OCI-LY3 (cell line): ENCODE results near the gene ATF6.

ENCODE experiments used
- H2AFZ ChIP-seq: fragments of 200-600, 300-600 bp; shearing (Covaris generic); 2 replicates; pipeline ENCODE4 v1.6.0; 2014; ENCODE audit warnings: antibody characterized with exemption, low read depth, low read length
- H3K27ac ChIP-seq: fragments of 200-600, 300-600 bp; sonication (generic); 2 replicates; pipeline ENCODE4 v1.5.1; 2014; ENCODE audit warnings: mild to moderate bottlenecking, low read length, moderate library complexity, mixed read lengths
- H3K27me3 ChIP-seq: fragments of 200-600, 300-600 bp; sonication (generic); 2 replicates; pipeline ENCODE4 v1.6.1; 2014; ENCODE audit warnings: low read depth, low read length, mixed read lengths
- H3K36me3 ChIP-seq: fragments of 200-600, 300-600 bp; sonication (generic); replicated peaks from 2 replicates; pipeline ENCODE3; 2014; ENCODE audit warnings: low read depth, low read length, mixed read lengths
- H3K4me1 ChIP-seq: fragments of 300-600, 200-600 bp; sonication (generic); 2 replicates; pipeline ENCODE4 v1.6.1; 2014; ENCODE audit warnings: low read length, mixed read lengths
- H3K4me2 ChIP-seq: fragments of 200-600, 300-600 bp; sonication (generic); 2 replicates; pipeline ENCODE4 v1.6.1; 2014; ENCODE audit warnings: low read length, mixed read lengths
- H3K4me3 ChIP-seq: fragments of 300-600, 200-600 bp; sonication (generic); 2 replicates; pipeline ENCODE4 v1.5.1; 2014; ENCODE audit warnings: antibody characterized with exemption, mild to moderate bottlenecking, low read length, moderate library complexity
- H3K79me2 ChIP-seq: fragments of 300-600, 200-600 bp; shearing (Covaris generic); 2 replicates; pipeline ENCODE4 v1.6.1; 2014; ENCODE audit warnings: mild to moderate bottlenecking, low read length, mixed read lengths
- H3K9ac ChIP-seq: fragments of 300-600, 200-600 bp; shearing (Covaris generic); 2 replicates; pipeline ENCODE4 v1.6.0; 2014; ENCODE audit warnings: mild to moderate bottlenecking, low read length, moderate library complexity
- H3K9me3 ChIP-seq: fragments of 200-600, 300-600 bp; shearing (Covaris generic); 2 replicates; pipeline ENCODE4 v1.6.1; 2014; ENCODE audit warnings: low read length, mixed read lengths; ENCODE audit not compliant: insufficient read depth
- H4K20me1 ChIP-seq: fragments of 200-600, 300-600 bp; sonication (generic); 2 replicates; pipeline ENCODE4 v1.6.1; 2016; ENCODE audit warnings: low read length, mixed read lengths; ENCODE audit not compliant: insufficient read depth
- EZH2phosphoT487 ChIP-seq: fragments of 200-600 bp; shearing (Covaris generic); IDR thresholded peaks from 2 replicates; pipeline ENCODE4 v1.6.1; 2018; ENCODE audit warnings: antibody characterized with exemption, mixed run types, low read depth
- TF ChIP-seq, protein P1 (sequence below): fragments of 200-600, 300-600 bp; sonication (generic); IDR thresholded peaks from 2 replicates; pipeline ENCODE4 v1.5.1; 2014; ENCODE audit warnings: antibody characterized with exemption, low read length, low read depth

ATF6 gene

DNA sequence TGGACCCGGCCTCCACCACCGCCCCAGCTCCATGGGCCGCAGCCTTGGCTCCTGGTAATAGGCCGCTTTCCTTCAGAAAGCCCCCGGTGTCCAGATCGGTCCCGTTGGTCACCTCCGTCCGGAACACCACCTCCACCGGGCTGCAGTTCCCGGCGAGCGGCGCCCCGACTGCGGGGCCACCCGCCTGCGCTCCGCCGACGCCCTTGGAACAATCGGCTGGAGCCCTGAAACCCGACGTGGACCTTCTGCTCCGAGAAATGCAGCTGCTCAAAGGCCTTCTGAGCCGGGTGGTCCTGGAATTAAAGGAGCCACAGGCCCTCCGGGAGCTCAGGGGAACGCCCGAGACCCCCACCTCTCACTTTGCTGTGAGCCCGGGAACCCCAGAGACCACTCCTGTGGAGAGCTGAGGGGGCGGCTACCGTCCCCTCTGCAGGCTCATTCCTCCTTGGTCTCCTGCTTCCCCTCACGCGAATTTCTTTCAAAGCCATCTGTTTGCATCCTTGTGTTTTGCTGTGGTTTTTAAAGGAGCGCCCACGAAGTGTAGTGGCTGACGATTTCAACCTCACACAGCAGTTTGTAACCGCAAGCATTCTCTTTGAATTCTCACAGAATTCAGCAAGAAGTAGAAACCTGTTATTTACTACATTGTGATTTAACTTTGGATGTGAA, 38.7 kb upstream of the ATF6 start:
- no peaks in the 10 kb centered on the region; the same call in 1 of the 2 replicates for H3K79me2 ChIP-seq
- H3K27me3 ChIP-seq, result no peaks in the 10 kb centered on the region
- H3K36me3 ChIP-seq, result no peaks in the 10 kb centered on the region
- H3K9ac ChIP-seq, result peak overlapping the region; percentile 73
- H3K9me3 ChIP-seq, result no peaks in the 10 kb centered on the region
- H4K20me1 ChIP-seq, result no peaks in the 10 kb centered on the region
- H2AFZ ChIP-seq, result peak overlapping the region; percentile 39
- peak overlapping the region; percentile 43 for H3K27ac ChIP-seq
- peaks cover 43% of the 10 kb centered on the region for H3K4me1 ChIP-seq
- TF ChIP-seq, protein P1, sequence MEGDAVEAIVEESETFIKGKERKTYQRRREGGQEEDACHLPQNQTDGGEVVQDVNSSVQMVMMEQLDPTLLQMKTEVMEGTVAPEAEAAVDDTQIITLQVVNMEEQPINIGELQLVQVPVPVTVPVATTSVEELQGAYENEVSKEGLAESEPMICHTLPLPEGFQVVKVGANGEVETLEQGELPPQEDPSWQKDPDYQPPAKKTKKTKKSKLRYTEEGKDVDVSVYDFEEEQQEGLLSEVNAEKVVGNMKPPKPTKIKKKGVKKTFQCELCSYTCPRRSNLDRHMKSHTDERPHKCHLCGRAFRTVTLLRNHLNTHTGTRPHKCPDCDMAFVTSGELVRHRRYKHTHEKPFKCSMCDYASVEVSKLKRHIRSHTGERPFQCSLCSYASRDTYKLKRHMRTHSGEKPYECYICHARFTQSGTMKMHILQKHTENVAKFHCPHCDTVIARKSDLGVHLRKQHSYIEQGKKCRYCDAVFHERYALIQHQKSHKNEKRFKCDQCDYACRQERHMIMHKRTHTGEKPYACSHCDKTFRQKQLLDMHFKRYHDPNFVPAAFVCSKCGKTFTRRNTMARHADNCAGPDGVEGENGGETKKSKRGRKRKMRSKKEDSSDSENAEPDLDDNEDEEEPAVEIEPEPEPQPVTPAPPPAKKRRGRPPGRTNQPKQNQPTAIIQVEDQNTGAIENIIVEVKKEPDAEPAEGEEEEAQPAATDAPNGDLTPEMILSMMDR, result no peak
- TF ChIP-seq EZH2phosphoT487, result no peak
- peak overlapping the region; percentile 83 for H3K4me2 ChIP-seq
- peak overlapping the region; percentile 76 for H3K4me3 ChIP-seq

DNA sequence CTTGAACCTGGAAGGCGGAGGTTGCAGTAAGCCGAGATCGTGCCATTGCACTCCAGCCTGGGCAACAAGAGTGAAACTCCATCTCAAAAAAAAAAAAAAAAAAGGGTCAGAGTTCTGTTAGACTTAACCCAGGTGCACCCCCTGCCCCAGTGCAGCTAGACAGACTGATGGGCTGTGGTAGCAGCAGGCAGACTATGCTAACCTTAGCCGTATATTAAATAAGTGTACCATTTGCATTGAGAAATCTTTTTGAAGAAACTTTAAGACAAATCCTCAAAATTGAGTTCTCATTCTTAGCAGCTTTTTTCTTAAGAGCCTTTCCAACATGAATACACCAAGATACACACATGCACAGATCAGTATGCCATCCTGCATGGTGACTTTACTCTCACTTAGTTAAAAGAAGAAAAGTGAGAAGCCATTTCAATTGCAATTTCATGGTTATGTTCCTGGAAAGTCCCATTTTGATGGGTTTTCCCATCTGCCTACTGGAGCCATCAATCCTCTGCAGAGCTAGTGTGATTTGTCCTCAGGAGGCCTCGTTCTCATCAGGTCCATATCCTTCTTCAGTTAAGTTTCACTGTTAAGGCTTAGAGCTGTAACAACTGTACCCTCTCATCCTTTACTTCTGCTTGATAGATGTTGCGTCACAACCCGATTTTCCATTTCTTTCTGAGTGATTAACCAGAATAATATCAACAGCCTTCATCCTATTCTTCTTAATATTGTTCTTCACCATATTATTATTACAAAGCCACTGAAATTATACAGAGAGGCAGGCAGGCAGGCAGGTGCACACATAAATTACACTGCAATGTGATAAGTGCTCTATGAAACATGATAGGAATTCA, 37.5 kb upstream of the ATF6 start:
- Histone ChIP-seq H3K9ac (no peak overlapping the region), H3K4me1 (peaks cover 43% of the 10 kb centered on the region), H3K79me2 (no peaks in the 10 kb centered on the region; the same call in 1 of the 2 replicates), H3K36me3 (no peaks in the 10 kb centered on the region), H3K4me2 (peak overlapping the region; percentile 31; the same call in 1 of the 2 replicates), H3K4me3 (no peak overlapping the region), H2AFZ (no peak overlapping the region), H3K27ac (no peak overlapping the region), H3K27me3 (no peaks in the 10 kb centered on the region), H4K20me1 (no peaks in the 10 kb centered on the region), H3K9me3 (no peaks in the 10 kb centered on the region)
- TF ChIP-seq, protein P1, result no peak
- TF ChIP-seq EZH2phosphoT487, result no peak

DNA sequence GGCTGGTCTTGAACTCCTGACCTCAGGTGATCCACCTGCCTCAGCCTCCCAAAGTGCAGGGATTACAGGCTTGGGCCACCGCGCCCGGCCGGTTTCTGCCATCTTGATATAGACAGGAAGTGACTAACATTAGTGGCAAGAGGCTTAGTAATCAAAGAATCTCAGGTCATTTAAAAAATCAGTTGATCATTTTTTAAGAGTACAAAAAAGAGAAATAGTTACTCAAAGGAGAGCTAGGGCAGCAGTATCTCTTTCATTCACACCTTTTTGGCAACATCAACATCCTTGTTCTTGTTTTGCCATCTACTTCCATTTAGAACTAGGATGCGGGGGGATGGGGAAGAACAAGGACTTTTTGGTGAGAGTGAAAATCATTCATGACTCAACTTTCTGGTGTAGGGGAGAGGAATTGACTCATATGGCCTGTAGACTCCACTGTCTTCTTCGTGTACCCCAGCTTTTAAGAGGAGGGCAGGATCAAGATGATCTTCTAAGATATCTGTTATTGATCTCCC, 36.0 kb upstream of the ATF6 start:
- no peak overlapping the region for H3K4me3 ChIP-seq

More for the DNA sequence above, 36.0 kb upstream of the ATF6 start:
- Histone ChIP-seq H2AFZ (peak overlapping the region; percentile 14; the same call in 1 of the 2 replicates), H3K9ac (no peak overlapping the region), H3K9me3 (no peaks in the 10 kb centered on the region), H3K79me2 (no peaks in the 10 kb centered on the region; the same call in 1 of the 2 replicates), H3K36me3 (no peaks in the 10 kb centered on the region), H4K20me1 (no peaks in the 10 kb centered on the region), H3K4me2 (peak overlapping the region; percentile 41), H3K27me3 (no peaks in the 10 kb centered on the region), H3K4me1 (peaks cover 40% of the 10 kb centered on the region), H3K27ac (no peak overlapping the region)
- TF ChIP-seq, protein P1, result no peak
- no peak for TF ChIP-seq EZH2phosphoT487
